Stimulated activated naive B cell treated with anti-CD40 and anti-IgM and Interleukin-4, amounts not matched to agents 10 μg/mL and 1 μg/mL and 100 μg/mL, for 72 hours (primary cell): ENCODE data around the gene KHDC4.

Experiments
- ATAC-seq, 2 donors: fragments of 150-1000 bp; cut with Tn5 transposase; replicated peaks; 2 replicates each; pipeline ENCODE4 v1.10.0; 2021; ENCODE audit warnings: moderate library complexity in 1 of 2
- DNase-seq: peaks from one replicate; pipeline ENCODE4 v3.0.0; 2021
- H3K27ac Mint-ChIP-seq: one replicate; pipeline ENCODE4 v1.8.0; 2022; ENCODE audit warnings: mild to moderate bottlenecking, mixed read lengths
- H3K27me3 Mint-ChIP-seq, 2 donors: one replicate each; pipeline ENCODE4 v1.8.0; 2022; ENCODE audit warnings: mixed read lengths in 2 of 2
- H3K36me3 Mint-ChIP-seq, 2 donors: one replicate each; pipeline ENCODE4 v1.8.0; 2022; ENCODE audit warnings: mixed read lengths in 2 of 2, mild to moderate bottlenecking in 1 of 2
- H3K4me1 Mint-ChIP-seq, 2 donors: one replicate each; pipeline ENCODE4 v1.8.0; 2022; ENCODE audit warnings: mixed read lengths in 2 of 2, mild to moderate bottlenecking in 1 of 2
- H3K4me3 Mint-ChIP-seq, 2 donors: one replicate each; pipeline ENCODE4 v1.8.0; 2022; ENCODE audit warnings: mild to moderate bottlenecking in 2 of 2, mixed read lengths in 2 of 2, moderate library complexity in 1 of 2
- H3K9me3 Mint-ChIP-seq, 2 donors: one replicate each; pipeline ENCODE4 v1.8.0; 2022; ENCODE audit warnings: mixed read lengths in 2 of 2, mild to moderate bottlenecking in 1 of 2

Gene KHDC4

DNA sequence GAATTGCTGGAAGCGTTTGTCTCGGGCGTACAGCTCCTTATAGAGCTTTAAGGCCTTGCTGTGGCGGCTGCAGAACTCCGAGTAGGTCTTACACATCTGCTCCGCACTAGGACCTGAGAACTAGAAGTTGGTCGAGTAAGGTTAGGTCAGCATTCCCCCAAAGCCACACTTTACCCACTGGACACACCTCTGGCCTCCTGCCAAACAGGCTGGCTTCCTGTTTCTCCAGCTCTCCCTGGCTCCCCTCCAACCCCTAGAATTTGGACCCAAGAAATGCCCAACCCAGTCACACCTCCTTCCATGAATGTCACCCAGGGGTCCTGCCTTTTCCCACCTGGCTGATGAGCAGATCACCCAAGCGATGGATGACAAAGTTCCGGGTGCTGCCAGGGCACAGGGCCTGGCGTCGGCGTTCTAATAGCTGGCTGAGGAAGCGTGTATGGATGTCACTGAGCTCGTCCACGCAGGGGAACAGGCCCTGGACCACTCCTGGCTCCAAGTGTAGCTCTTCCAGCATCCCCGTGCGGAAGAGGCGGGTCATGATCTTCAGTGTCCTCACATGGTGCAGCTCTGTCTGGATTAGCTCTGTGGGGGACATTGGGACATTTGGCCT is 28.5 kb upstream of the KHDC4 start:
- H3K9me3 Mint-ChIP-seq: no peaks in the 10 kb centered on the region
- H3K36me3 Mint-ChIP-seq: peaks cover 62% of the 10 kb centered on the region in 2 donors
- DNase-seq: no peak
- ATAC-seq: no peak
- H3K4me1 Mint-ChIP-seq: peaks cover 55 to 73% of the 10 kb centered on the region in 2 donors
- no peak overlapping the region for H3K4me3 Mint-ChIP-seq
- H3K27me3 Mint-ChIP-seq: no peaks in the 10 kb centered on the region
- peak overlapping the region; percentile 65 for H3K27ac Mint-ChIP-seq

DNA sequence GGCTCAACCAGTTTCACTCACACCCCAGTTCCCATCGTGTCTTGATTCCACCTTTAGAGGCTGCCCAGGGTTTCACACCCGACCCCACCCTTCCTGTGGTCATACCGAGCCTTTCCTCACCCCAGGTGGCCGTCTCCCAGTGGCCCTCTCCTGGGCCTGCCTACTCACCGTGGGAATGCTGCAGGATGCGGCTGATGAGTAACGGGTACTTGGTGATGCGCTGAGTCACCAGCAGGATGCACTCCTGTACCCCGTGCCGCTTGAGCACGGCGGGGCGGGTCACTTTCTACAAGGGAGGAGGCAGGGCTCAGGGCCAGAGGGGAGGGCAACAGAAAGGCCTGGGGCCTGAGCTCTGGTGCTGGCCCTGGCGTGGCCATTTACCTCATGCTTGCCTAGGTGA is 27.7 kb upstream of the KHDC4 start:
- no peaks in the 10 kb centered on the region for H3K9me3 Mint-ChIP-seq
- peaks cover 61 to 63% of the 10 kb centered on the region in 2 donors for H3K36me3 Mint-ChIP-seq
- DNase-seq (no peak), ATAC-seq (peak in 1 of 2 donors; percentile 30)
- peak overlapping the region; percentile 94 for H3K27ac Mint-ChIP-seq
- peak overlapping the region in 1 of 2 donors; percentile 25 for H3K4me3 Mint-ChIP-seq
- H3K27me3 Mint-ChIP-seq: no peaks in the 10 kb centered on the region
- H3K4me1 Mint-ChIP-seq: peaks cover 47 to 65% of the 10 kb centered on the region in 2 donors

DNA sequence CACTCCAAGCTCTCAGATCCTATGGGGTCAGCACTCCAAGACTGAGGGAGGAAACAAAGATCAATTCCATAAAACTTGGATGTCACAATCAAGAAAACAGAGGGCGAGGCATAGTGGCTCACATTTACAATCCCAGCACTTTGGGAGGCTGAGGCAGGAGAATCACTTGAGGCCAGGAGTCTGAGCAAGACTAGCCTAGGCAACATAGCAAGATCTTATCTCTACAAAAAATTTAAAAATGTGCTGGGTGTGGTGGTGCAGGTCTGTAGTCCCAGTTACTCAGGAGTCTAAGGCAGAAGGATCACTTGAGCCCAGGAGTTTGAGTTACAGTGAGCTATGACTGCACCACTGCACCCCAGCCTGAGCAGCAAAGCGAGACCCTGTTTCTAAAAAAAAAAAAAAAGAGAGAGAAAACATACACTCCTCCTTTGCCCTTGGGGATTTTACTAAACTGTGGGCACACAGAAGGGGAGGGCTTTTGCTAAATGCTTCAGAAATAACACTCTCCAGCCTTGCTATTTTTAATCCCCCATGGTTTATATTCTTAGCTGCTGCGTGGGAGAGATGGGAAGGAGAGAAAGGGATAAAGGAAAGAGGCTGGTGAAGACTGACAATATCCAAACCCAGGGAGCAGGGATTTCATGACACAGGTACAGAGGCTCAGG is 26.0 kb upstream of the KHDC4 start:
- no peaks in the 10 kb centered on the region for H3K27me3 Mint-ChIP-seq
- H3K4me3 Mint-ChIP-seq: peak overlapping the region; percentile 64 to 67
- H3K36me3 Mint-ChIP-seq: peaks cover 49% of the 10 kb centered on the region in 2 donors
- peaks cover 37 to 49% of the 10 kb centered on the region in 2 donors for H3K4me1 Mint-ChIP-seq
- ATAC-seq (peak; percentile 68 to 81), DNase-seq (no peak)
- H3K9me3 Mint-ChIP-seq: no peaks in the 10 kb centered on the region
- peak overlapping the region; percentile 94 for H3K27ac Mint-ChIP-seq

DNA sequence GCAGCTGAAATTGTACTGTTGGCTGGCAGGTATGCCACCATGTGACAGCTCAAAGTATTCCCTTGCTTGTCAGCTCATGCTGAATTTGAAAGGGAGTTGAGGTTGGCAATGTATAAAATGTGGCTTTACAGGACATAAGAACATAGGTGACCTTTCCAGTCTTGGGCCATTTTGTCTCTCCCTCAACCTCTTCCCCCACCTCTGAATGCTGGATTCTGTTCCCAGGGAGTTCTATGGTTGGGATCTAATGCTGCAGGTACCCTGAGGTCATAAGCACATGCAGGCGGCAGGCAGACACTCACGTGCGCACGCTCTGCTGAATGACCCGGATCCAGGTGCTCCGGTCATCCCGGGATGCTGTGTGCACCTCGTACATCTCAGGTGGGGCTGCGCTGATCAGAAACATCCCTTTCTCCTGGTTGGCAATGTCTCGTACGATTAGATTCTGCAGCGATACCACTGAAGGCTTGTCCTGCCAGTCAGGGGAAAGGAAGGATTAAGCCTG is 23.2 kb upstream of the KHDC4 start:
- Mint-ChIP-seq H3K27me3 (no peaks in the 10 kb centered on the region), H3K9me3 (no peaks in the 10 kb centered on the region), H3K36me3 (peaks cover 50 to 53% of the 10 kb centered on the region in 2 donors), H3K4me1 (peaks cover 38 to 43% of the 10 kb centered on the region in 2 donors), H3K4me3 (no peak overlapping the region), H3K27ac (peak overlapping the region; percentile 37)
- ATAC-seq (no peak), DNase-seq (no peak)

- Mint-ChIP-seq H3K36me3 (peaks cover 50 to 55% of the 10 kb centered on the region in 2 donors), H3K27me3 (no peaks in the 10 kb centered on the region), H3K9me3 (no peaks in the 10 kb centered on the region), H3K4me1 (peaks cover 33 to 41% of the 10 kb centered on the region in 2 donors), H3K27ac (peak overlapping the region; percentile 56), H3K4me3 (no peak overlapping the region)
- ATAC-seq (no peak), DNase-seq (no peak)
Measured at GRCh38 chr1:155954645-155955044, 20.4 kb upstream of the KHDC4 start.

DNA sequence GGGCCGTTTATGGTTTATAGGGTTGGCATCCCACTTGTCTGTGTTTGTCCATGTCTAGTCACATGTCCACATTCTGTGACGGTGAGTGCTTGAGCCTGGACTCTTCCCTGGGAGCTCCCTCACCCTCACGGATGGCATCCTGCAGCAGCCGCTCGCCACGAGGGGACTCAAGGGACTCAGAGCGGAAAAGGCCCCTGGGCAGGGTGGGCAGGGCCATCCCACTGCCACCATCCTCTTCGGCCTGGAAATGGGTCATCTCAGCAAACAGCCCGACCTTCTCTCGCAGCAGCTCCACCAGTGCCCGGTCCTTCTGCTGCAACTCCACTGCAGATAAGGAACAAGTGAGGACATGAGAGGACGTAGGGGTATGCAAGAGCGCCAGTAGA is 18.3 kb upstream of the KHDC4 start:
- Mint-ChIP-seq H3K27me3 (no peaks in the 10 kb centered on the region), H3K4me3 (peak overlapping the region; percentile 72 to 74), H3K9me3 (no peaks in the 10 kb centered on the region), H3K36me3 (peaks cover 53 to 57% of the 10 kb centered on the region in 2 donors), H3K27ac (peak overlapping the region; percentile 94), H3K4me1 (peaks cover 35 to 49% of the 10 kb centered on the region in 2 donors)
- ATAC-seq (no peak), DNase-seq (no peak)

GRCh38 chr1:155951753-155952504 is 17.7 kb upstream of the KHDC4 start:
- Mint-ChIP-seq H3K36me3 (peaks cover 55 to 57% of the 10 kb centered on the region in 2 donors), H3K27ac (peak overlapping the region; percentile 94)
- ATAC-seq: peak; percentile 83 to 85

DNA sequence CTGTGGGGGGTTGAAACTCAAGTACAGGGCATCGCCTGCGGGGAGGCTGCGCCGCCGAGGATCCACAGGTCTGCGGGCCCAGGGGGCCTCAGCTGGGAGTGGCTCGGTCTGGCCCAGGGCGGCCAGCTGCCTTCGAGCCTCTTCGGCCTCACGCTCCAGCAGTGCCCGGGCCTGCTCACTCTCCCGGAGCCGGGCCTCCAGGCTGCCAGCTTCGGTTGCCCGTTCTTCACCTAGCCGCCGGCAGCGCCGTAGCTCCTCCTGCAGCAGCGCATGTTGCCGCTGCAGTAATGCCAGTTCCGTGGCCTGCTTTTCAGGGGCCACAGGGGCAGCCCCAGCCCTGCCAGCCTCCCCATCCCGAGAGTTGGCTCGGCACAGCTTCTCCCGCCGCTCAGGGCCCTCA is 16.6 kb upstream of the KHDC4 start:
- Mint-ChIP-seq H3K36me3 (peaks cover 65 to 67% of the 10 kb centered on the region in 2 donors), H3K27me3 (no peaks in the 10 kb centered on the region), H3K27ac (peak overlapping the region; percentile 94), H3K9me3 (no peaks in the 10 kb centered on the region), H3K4me1 (peaks cover 48 to 65% of the 10 kb centered on the region in 2 donors), H3K4me3 (peak overlapping the region in 1 of 2 donors; percentile 13)
- DNase-seq: no peak
- no peak for ATAC-seq

More at GRCh38 chr1:155951753-155952504, 17.7 kb upstream of the KHDC4 start:
- DNase-seq: peak; percentile 69
- peaks cover 40 to 54% of the 10 kb centered on the region in 2 donors for H3K4me1 Mint-ChIP-seq
- H3K27me3 Mint-ChIP-seq: no peaks in the 10 kb centered on the region
- peak overlapping the region; percentile 72 to 74 for H3K4me3 Mint-ChIP-seq
- no peaks in the 10 kb centered on the region for H3K9me3 Mint-ChIP-seq

GRCh38 chr1:155947741-155948140 is 13.5 kb upstream of the KHDC4 start:
- no peak for DNase-seq
- Mint-ChIP-seq H3K27me3 (no peaks in the 10 kb centered on the region), H3K27ac (peak overlapping the region; percentile 89), H3K4me1 (peaks cover 62 to 89% of the 10 kb centered on the region in 2 donors), H3K9me3 (no peaks in the 10 kb centered on the region), H3K4me3 (peak overlapping the region; percentile 29 to 41), H3K36me3 (peaks cover 58 to 61% of the 10 kb centered on the region in 2 donors)
- no peak for ATAC-seq

DNA sequence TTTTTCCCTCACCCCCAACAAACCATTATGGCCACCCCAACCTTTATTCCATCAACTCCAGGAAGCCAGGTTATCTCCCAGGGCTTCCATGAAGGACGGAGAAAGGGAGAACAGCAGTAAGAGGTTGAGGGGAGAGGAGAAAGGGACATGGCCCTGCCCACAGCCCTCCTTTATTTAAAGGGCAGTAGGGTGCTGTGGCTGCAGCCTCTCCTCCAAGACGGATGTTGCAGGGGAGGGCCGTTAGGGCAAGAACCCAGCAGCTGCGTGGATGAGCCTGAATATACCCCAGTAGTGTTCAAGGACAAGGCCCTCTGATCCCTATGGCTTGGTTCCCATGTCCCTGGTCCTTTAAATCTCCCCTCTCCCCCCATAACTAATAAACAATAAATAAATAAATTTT is 13.1 kb upstream of the KHDC4 start:
- Mint-ChIP-seq H3K27me3 (no peaks in the 10 kb centered on the region), H3K4me3 (peak overlapping the region; percentile 56 to 70), H3K9me3 (no peaks in the 10 kb centered on the region), H3K27ac (peak overlapping the region; percentile 85), H3K4me1 (peaks cover 62 to 90% of the 10 kb centered on the region in 2 donors), H3K36me3 (peaks cover 56 to 57% of the 10 kb centered on the region in 2 donors)
- DNase-seq: no peak
- ATAC-seq: no peak

DNA sequence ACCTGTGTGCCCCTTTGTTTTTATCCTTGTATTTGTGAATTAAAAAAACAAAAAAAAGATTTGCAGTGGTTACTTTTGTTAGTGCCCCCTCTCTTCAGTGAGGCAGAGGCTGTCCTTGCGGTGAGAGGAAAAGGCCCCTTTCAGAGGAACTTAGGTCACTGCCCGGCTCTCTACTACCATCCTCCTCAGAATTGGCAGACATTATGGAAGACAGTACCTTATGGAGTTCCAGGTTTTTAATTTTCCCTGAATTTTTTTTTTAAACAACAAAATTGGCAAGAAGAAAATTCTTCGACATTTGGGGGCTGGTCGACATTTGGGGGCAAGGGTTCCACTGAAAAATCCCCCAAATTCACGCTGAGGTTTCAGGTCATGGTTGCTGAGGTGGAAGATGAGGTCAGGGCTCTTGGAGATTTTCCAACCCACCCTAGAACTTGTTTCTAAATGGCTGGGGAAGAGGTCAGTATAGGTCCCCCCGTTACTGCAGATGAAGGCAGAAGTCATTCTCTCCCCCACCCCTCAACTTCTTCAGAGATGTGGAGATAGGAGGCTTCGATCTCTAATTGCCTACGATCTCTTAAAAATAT is 12.5 kb upstream of the KHDC4 start:
- Mint-ChIP-seq H3K4me3 (peak overlapping the region; percentile 56 to 70), H3K36me3 (peaks cover 51 to 55% of the 10 kb centered on the region in 2 donors), H3K4me1 (peaks cover 62 to 90% of the 10 kb centered on the region in 2 donors), H3K9me3 (no peaks in the 10 kb centered on the region), H3K27ac (peak overlapping the region; percentile 85), H3K27me3 (no peaks in the 10 kb centered on the region)
- ATAC-seq (peak; percentile 34 to 35), DNase-seq (no peak)

DNA sequence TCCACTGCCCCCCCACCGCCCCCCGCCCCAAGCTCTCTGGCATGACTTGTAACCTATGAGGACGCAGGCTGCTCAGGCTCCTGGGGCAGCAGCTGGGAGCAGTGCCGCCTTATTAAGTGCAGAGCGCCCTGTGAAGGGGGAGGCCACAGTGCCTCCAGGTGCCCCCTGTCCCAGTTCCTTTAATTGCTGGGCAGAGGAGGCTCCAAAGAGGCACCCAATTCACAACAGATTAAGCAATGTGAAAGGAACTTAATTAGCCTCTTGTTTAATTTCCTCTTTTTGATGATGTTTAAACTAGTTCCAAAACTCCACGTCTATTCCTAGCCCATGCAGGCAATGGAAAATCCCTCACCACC is 10.2 kb upstream of the KHDC4 start:
- H3K4me3 Mint-ChIP-seq: peak overlapping the region; percentile 64 to 69
- ATAC-seq (no peak), DNase-seq (no peak)
- H3K9me3 Mint-ChIP-seq: no peaks in the 10 kb centered on the region
- peaks cover 33 to 36% of the 10 kb centered on the region in 2 donors for H3K36me3 Mint-ChIP-seq
- no peaks in the 10 kb centered on the region for H3K27me3 Mint-ChIP-seq
- H3K4me1 Mint-ChIP-seq: peaks cover 70 to 92% of the 10 kb centered on the region in 2 donors
- H3K27ac Mint-ChIP-seq: peak overlapping the region; percentile 95

DNA sequence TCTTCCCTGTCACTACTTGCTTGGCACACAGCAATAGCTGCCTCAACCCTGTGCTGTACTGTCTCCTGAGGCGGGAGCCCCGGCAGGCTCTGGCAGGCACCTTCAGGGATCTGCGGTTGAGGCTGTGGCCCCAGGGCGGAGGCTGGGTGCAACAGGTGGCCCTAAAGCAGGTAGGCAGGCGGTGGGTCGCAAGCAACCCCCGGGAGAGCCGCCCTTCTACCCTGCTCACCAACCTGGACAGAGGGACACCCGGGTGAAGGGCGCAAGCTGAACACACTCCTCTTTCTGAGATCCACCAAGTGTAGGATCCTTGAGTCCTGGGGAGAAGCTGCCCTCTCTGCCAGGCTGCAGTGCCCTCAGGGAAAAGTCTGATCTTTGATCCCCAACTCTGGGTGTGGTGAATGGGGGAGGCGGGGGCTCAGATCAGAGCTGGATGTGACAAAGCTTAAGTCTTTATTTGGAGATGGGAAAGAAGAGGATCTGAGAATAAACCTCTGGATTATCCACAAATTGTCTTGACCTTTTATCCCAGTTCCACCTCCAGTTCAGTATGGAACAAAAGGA is 8.4 kb upstream of the KHDC4 start:
- no peak for ATAC-seq
- Mint-ChIP-seq H3K9me3 (no peaks in the 10 kb centered on the region), H3K4me3 (peak overlapping the region; percentile 48 to 59)

More for the DNA sequence above, 8.4 kb upstream of the KHDC4 start:
- no peak for DNase-seq
- H3K27ac Mint-ChIP-seq: peak overlapping the region; percentile 96
- no peaks in the 10 kb centered on the region for H3K27me3 Mint-ChIP-seq
- peaks cover 69 to 92% of the 10 kb centered on the region in 2 donors for H3K4me1 Mint-ChIP-seq
- H3K36me3 Mint-ChIP-seq: peaks cover 24 to 33% of the 10 kb centered on the region in 2 donors
